ENCODE results near the gene DGCR2. TPM values are rescaled to one million over a fixed set of nuclear protein-coding genes. Genes with fewer than 3 reads are reported as not detected.

Gene DGCR2
- total RNA-seq, 1 donor from 2014 or later, result 33.1 TPM

DNA sequence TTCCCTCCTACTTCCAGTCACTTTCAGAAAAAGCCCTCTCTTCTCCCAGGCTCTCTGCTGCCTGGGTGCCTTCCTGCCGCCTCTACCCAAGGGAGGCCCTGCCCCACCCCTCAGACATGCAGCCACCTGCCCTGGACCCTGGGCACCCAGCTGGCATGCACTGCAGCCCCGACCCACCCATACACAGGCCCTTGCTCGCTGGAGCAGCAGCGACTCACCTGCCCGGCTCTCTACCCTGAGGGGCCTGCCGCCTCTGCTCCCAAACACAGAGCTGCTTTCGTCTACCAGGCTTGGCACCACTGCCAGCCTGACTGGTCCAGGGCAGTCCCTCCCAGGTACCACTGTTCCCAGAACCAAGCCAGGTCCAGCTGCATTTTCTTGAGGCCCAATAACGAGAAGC is 7.7 kb upstream of the DGCR2 start:
- ATAC-seq, result no peak
- intact Hi-C loops (cut with micrococcal nuclease), result no loop called here
- no peak for DNase-seq

DNA sequence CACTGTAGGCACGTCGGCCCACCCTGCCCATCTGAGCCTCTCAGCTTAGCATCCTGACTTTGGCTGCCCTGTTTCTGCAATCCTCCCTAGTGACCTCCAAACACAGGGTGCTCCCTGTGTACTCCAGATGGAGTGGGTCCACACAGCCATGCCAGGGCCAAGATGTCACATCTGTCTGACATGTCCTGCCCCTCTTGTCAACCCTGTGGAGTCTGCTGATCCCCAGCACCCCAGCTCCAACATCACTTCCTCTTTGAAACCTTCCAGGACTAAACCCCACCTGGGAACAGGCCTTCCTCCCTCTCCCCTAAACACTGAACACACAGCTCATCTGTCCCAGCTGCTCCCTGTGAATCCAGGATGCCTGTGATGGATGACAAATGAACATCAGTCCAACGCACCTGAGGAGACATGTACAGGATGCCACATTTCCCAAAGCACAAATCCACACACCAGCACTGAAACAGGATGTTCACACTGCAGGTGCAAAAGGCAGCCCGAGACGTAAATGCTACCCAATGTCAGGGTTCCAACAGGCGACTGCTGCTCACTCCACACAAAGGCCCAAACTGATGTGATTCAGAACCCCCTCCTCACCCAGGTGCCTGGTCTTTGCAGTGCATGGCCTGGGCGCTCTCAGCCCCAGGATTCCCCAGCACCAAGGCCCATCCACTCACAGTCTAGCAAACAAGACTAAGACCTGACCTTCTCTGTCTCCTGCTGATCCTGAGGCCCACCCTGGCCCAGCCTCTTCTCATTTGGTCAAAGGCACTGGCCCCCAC is 6.9 kb upstream of the DGCR2 start:
- no peak for ATAC-seq

DNA sequence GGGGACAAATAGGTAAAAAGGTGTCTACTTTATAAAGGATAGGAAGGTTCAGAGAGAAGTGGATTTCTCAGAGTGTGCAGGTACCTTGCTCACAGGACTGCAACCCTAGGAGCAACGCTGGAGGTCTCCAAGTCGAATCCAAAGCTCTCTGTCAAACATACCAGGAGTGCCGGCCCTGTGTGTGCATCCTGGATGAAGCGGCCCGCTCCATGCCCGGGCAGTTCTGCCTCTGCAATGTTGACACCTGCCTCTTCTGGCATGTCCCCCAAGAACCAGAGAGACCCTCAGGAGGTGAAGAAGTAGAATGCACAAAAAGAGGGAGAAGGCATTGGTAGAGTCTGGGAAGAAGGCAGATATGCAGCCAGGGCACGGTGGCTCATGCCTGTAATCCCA is 5.8 kb upstream of the DGCR2 start:
- DNase-seq, result no peak
- intact Hi-C loops (cut with micrococcal nuclease), result no loop called here
- ATAC-seq, result no peak

More for the DNA sequence above, 6.9 kb upstream of the DGCR2 start:
- DNase-seq, result no peak
- intact Hi-C loops (cut with micrococcal nuclease), result no loop called here

DNA sequence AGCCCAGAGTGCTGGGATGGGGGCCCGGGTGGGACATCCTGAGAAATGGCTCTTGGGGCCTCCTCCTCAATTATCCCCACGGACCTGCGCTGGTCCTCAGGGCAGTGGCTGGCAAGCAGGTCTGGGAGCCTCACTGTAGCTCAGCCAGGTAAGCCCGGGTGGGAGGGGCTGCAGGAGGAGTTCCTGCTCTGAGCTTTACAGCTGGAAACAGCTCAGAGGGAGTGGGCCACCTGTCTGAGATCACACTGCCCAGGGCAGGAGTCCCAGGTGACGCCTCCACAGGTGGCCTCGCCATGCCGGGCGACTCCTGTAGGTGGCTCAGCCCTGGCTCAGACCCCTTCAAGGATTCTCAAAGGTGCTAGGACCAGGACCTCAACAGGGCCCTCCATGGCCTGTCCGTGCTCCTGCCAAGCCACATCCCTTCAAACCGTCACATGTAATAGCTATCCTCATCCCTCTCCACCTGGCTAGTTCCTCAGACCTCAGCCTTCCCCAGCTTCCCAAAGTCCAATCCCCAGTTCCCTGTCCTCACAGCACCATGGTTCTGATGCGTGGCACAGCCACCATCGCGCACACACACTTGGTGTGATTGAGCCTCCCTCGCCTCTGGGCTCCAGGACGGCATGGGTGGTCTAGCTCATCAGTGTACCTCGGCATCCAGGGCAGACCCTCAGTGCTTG is 5.3 kb upstream of the DGCR2 start:
- DNase-seq (no peak), ATAC-seq (no peak)
- intact Hi-C loops (cut with micrococcal nuclease), result no loop called here

DNA sequence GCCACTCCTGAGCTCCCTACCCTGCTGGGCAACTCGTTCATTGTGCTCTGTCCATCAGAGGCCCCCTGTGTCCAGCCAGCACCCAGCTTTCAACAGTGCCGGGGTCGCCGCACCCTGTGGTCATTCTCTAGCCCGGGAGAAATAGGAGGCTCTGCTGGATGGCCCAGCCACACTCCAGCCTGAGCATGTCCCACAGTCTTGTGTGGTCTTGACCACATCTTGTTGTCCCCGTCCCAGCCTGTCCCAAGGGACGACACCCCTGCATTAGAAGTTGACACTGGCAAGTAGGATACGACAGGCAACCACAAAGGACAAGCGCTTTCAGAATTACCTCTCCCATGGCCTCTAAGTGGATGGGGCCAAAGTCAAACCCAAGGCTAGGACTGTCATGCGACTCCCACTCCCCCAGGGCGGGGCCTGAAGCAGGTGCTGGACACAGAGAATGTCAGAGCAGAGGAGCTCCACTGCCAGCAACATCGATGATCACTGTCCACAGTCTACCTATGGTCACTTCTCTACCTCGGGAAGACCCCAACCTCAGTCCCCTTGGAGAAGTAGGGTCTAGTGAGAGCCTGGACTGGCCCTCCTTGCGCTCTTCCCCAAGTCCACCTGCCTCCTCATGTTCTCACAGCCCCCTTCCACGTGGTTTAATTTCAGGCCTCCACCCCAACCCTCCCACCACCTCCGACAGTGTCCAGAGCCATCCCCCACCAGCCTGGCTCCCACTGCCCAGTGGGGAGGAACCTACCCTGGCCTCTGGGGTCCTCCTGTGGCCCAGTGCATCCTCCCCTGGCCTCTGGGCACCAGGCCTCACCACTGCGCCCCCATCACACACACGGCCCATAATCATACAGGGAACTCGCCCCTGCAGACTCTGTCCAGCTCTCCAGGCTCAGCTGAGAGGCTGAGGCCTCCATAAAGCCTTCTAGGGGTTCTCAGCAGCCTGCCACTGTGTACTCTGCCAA is 4.4 kb upstream of the DGCR2 start:
- DNase-seq (no peak), ATAC-seq (no peak)
- intact Hi-C loops (cut with micrococcal nuclease), result no loop called here

DNA sequence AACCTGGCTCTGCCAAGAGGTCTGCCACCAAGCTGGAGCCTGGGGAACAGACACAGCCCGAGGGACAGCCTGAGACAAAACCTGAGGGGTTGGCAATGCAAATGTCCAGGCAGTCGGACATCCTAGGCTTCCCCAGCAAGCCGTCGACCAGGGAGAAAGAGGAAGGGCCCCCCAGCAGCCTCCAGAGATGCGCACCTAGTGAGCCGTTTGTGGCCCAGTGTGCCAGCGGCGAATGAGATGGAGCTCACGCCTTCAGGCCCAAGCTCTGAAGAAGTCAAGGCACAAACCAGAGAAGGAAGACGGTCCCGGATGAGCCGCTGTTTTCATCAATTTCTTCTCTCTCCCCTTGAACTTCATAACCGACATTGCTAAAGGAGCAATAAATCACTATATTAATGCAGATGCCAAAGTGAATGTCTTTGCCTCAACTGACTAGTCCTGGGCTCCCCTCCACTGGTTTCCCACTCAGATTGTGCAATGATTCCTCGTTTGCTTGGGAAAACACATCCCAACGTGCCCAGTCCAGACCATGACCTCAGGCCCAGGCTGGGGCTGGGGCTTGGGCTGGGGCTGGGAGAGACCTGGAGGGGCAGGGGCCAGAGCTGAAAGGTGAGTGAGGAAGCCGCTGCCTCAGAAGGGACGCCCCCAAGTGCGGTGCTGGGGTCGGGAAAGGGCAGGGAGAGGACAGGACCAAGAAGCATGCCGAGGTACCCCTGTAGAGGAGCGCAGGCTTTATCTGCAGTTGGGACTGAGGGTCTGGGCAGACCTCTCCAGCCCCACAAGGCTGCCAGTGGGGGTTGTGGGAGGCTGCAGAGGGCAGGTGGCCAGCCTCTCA is 3.5 kb upstream of the DGCR2 start:
- no peak for DNase-seq
- no peak for ATAC-seq
- intact Hi-C loops (cut with micrococcal nuclease), result no loop called here

DNA sequence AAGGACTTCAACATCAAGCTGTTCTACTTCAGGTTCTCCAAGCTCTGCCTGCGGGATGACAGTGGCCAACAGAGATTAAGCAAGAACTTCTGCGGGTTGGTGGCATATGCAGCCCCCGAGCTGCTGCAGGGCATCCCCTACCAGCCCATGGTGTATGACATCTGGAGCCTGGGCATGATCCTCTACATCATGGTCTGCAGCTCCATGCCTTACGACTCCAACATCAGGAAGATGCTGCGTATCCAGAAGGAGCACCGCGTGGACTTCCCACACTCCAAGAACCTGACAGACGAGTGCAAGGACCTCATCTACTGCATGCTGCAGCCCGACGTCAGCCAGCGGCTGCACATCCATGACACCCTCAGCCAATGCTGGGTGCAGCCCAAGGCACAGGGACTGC is 2.8 kb upstream of the DGCR2 start:
- ATAC-seq (no peak), DNase-seq (no peak)
- intact Hi-C loops (cut with micrococcal nuclease), result no loop called here

DNA sequence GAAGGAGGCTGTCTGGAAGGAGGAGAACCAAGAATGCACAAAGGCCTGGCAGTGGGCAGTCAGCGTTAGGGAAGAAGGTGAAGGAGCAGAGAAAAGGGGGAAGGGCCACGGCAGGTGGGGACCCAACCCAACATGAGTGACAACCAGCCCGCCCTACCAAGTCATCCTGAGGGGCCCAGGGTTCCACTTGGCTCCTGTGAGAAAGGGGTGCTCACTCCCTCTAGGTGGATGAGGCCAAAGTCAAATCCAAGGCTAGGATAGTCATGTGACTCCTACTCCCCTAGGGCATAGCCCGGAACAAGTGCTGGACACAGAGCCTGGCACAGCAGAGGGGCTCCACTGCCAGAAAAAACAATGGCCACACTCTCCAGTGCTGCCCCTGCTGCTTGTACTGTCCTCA is 2.2 kb upstream of the DGCR2 start:
- no peak for DNase-seq
- ATAC-seq, result no peak
- intact Hi-C loops (cut with micrococcal nuclease), result no loop called here

DNA sequence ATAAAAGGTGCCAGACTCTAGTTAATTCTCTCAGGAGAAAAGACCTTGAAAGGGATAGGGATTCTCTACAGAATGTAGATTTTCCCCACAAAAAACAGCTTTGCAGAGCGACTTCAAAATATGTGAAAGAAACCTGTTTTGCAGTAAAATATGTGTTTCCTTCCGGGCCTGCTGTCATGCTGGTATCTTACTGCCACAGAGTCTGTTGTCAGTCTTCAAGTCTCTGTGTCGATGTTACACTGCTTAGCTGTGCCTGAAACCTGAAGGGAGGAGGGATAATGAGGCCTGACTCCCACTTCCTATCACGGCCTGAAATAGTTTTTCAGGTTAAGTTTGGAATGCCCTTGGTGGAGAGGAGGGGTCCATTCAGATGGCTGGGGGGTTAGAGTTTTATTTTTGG is 1.7 kb upstream of the DGCR2 start:
- DNase-seq (no peak), ATAC-seq (no peak)
- intact Hi-C loops (cut with micrococcal nuclease), result no loop called here

DNA sequence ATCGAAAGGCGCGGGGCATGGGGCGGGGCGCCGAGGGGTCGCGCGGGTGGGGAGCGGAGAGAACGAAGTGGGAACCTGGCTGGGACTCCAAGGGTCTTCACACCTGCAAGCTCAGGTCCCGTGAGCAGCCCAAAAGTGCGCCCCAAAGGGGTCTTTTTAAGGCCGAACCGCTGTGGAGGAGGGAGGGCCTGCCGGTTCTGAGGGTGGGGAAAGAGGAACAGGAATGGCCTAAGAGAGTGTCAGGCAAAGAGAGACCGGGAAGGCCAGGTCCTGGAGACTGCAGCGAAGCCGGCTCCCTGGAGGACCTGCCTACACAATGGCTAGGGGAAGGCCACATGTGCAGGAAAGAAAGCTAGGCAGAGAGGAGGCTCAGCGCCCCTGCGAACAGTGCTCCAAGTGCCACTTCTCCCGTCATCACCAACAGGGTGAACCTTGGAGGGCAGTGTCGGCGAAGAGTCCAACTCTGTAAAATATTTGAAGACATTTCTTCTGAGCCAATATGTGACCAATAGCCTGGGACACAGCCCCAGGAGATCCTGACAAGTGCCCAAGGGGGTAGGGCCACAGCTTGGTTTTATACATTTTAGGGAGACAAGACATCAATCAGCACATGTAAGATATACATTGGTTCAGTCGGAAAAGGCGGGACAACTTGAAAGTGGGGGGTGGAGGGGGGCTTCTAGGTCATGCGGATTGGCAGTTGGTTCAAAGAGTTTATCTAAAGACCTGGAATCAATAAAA is 710 bp upstream of the DGCR2 start:
- intact Hi-C loops (cut with micrococcal nuclease), result no loop called here
- peak; percentile 10 for ATAC-seq

DNA sequence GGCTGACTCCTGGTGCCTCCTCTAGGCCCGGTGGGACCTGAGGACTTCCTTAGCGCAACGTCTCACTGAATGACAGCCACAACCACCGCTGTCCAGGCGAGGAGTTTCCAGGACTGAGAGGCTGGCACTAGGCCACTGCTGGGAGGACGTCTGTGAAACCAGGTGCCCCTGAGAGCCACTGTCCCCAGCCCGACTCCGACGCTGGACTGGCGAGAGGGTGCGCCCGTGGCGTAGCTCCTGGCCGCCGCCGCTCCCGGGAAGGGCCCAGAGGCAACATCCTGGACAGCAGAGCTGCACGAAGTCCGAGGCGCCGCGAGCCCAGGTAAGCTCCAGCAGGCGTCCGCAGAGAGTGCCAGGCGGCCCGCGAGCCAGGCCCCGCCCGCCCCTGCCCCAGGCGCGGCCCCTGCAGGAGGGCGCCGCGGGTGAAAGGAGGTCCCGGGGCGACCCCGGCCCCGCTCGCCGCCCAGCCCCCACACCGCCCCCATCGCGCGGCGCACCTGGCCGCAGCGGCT is 525 bp downstream of the DGCR2 start:
- intact Hi-C loops (cut with micrococcal nuclease), result no loop called here
- peak; percentile 64 for ATAC-seq
- peak; percentile 75 for DNase-seq

More for the DNA sequence above, 710 bp upstream of the DGCR2 start:
- DNase-seq, result no peak

DNA sequence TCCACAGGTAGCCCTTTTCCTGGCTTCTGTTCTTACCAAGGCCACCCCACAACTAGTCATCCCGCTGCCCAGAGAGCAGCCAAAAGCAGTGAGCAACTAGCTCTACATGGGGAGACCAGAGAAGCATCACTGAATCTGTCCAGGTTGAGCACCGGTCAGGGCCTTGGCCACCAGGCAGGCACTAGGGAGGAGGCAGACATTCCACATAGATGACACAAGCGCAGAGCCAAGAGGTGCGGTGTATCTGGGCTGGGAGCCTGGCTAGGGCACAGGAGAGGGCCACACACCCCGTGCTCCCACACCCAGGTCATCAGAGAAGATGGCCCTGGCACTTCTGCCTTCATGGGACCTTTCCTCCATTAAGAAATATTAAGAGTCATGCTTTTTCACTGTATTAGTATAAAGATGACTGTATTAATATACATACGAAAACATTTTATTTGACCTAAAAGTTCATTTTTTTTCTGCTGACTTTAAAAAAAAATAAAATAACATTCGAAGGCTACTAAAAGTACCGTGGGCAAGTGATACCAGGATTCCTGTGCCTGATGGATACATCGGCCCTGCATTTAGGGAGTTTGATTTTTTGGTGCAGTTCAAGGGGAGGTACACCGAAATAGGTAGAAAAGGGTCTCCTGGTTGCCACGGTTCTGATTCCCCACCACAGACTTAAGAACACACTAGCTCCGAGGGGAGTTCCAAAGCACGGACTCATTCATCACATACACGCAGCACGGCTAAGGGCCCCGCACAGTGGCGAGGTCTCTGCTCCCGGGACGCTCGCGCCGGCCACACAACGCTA is 1.2 kb downstream of the DGCR2 start:
- intact Hi-C loops (cut with micrococcal nuclease), result no loop called here
- peak; percentile 25 for ATAC-seq
- DNase-seq, result peak; percentile 49

DNA sequence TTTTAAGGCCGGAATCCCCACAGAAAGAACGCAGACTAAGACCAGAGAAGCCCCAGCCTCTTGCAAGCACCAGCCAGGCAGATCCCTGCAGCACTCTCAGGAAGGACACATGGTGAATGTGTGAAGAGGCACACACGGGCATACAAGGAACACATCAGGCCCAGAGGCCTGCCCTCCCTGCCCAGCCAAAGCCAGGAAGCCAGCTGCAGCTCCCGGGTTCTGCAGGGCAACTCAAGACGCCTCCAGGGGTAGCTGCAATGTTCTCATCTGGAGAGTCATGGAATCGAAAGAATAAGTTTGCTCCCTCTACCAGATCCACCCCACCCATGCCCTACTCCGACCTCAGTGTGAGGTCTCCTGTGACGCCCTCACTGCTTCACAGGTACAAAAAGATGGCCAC is 2.3 kb downstream of the DGCR2 start:
- intact Hi-C loops (cut with micrococcal nuclease), result no loop called here
- DNase-seq (no peak), ATAC-seq (no peak)

DNA sequence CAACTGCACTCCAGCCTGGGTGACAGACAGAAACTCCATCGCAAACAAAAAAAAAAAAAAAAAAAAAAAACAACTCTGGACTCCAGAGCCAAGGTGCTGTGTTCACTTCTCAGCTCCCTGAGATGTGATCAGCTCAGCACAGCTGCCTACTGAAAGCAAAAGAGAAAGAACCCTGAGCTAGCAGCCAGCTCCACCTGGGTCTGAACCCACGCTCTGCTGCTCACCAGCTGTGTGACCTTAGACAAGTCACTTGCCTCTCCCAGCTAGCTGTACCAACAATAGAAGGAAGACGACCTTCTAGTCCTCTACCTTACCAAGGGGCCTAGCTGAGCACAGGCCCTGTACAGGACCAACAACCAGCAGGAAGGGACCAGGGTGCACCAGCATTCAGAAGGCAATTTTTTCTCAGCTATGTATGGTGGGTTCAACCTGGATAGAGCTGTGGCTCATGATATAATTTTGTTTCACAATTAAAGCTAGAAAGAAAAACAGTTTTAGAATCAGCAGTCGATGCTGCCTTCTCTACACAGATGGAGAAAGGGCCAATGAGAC is 3.8 kb downstream of the DGCR2 start:
- intact Hi-C loops (cut with micrococcal nuclease), result no loop called here
- ATAC-seq (no peak), DNase-seq (no peak)

DNA sequence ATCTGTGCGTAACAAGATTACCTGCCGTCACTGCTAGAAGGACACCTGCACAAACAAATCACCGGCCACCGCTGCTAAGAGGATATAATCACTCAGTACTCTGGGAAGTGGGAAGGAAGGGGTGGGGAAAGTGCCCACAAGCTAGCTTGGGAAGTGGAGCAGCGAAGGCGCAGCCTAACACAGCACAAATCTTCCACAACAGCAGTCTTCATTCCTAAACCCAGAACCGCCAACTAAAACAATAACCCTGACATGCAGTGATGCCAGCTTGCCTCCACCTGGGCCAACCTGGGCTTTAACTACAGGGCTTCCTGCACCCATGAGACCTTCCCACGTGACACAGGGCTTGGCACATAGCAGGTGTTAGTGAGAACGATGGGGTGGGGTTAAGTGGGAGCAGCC is 5.1 kb downstream of the DGCR2 start:
- intact Hi-C loops (cut with micrococcal nuclease), result no loop called here
- DNase-seq (no peak), ATAC-seq (no peak)

DNA sequence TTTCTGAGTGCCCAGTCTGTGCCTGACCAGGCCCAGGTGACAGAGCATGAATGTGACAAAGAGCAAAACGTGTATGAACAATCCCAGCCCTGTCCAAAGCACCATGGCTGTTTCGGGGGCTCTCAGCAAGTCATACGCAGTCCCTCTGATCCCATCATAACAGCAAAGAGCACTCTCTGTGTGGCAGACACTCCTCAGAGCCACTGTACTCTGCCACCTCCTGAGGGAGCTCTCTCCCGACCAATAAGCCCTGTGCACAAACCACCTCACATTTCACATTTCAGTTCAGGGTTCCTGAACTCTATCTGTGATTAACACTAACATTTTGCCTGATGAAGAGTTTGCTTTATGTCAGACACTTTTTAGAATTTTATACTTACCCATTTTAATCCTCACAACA is 6.6 kb downstream of the DGCR2 start:
- ATAC-seq (no peak), DNase-seq (no peak)
- intact Hi-C loops (cut with micrococcal nuclease), result no loop called here

DNA sequence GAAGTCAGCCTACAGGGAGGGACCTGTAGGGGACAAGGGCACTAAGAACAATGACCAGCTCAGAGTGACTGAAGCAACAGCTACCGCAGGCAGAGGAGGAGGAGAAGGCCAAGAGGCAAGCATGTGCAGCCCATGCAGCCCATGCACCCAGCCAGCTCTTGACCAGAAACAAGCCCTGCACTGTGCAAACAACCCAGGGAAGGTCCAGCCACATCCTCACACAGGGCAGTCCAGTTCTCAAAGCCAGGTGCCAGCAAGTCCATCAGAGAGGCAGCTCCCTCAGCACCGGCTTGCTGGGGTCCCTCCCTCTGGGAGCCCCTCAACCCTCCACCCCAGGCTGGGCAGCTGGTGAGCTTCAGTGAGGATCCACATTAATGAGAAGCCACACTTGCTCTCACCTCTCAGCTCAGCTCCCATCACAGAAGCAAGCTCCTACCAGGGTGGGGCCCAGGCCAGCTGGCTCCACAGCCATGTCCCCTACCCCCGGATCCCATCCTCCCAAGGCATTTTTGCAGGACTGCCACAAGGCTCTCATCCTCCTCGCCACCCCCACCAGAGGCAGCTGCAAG is 7.1 kb downstream of the DGCR2 start:
- intact Hi-C loops (cut with micrococcal nuclease), result no loop called here
- DNase-seq (no peak), ATAC-seq (peak; percentile 37)
